Endometrium (tissue), 2 donors: Measurements from ENCODE around the gene HM13.
"Not testable (repeated sequence)": the region's sequence is repeated elsewhere in the genome, so short reads cannot be mapped to it uniquely, and the experiment has no call there.

Source experiments
- FAIRE-seq: peaks from 2 replicates; lab custom pipeline; 2012; peaks lifted over from hg19 to GRCh38; lab: Jason Lieb, UNC
- donor health status: control.
- donor health status: control.

HM13 gene

DNA sequence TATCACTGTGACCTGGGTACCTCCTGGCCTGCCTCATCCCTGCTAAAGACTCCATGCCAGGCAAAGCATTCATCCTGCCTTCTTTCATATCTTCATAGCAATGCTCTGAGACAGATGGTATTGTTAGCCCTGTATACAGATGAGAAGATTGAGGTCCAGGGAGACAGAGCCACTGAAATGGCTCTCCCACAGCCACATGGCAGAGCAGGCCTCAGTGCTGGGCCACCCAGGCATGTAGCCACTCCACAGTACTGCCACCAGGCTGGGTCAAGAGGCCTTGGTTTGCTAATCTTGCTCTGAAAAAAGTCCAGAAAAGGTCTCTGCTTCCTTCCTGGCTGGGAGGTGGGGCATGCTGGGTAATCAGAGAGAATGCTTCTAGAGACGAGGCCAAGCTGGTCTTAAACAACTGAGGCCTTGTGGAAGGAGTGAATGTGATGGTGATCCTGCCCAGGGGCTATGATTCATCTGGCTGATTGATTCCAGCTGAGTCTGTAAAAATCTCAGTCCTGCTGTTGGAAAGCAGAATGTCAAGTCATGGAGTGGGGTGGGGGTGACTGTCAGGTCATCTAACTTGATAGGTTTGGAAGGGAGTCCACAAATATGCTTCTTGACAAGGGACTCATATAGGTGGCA, 29.8 kb downstream of the HM13 start:
- FAIRE-seq: no peak

DNA sequence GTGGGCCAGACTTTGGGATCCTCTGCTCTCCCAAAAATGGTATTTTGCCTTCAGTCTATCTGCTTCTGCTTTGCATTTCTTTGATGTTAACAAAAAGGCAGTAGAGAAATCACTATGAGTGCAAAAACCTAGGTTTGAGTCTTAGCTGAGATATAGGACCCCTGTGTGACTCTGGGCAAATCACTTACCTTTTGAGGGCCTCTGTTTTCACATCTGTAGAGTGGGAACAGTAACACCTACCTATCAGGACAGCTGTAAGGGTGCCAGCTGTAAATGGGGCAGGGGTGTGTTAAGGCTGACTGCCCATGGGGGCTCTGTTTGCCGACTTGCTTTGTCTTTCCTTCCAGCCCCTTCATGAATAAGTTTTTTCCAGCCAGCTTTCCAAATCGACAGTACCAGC, 30.4 kb downstream of the HM13 start:
- FAIRE-seq: no peak

DNA sequence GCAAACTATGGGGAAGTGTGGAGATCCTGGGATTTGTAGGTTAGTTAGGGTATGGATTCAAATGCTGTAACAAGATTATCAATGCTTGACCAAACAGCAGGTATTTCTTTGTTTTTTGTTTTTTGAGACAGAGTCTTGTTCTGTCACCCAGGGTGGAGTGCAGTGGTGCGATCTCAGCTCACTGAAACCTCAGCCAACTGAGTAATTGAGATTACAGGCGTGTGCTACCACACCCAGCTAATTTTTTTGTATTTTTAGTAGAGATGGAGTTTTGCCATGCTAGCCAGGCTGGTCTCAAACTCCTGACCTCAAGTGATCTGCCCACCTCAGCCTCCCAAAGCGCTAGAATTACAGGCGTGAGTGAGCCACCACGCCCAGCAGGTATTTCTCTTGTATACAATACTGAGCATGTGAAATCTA, 31.4 kb downstream of the HM13 start:
- not testable (repeated sequence) for FAIRE-seq

DNA sequence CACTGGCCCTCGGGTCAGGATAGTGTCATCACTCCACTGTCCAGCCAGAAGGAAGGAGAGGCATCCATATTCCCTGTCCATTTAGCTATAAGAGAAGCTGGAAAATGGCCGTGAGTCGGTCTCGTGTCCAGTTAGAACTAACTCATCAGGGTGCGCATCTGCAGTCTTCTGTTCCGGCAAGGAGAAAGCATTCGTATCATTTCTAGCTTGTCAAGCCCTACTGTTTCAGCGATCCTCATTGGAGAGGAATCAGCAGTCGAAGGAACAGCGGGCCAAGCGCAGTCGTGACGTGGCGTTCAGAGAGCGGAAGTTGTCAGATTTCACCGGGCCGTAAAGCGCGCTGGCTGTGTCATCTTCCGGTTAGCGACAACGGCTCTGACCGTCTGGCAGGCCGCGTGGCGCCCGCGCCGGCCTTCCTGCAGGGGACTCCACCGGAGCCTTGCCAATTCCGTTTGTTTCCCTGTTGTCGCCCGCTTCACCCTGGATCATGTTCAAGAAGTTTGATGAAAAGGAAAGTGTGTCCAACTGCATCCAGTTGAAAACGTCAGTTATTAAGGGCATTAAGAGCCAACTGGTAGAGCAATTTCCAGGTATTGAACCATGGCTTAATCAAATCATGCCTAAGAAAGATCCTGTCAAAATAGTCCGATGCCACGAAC, 32.9 kb downstream of the HM13 start:
- FAIRE-seq: no peak

DNA sequence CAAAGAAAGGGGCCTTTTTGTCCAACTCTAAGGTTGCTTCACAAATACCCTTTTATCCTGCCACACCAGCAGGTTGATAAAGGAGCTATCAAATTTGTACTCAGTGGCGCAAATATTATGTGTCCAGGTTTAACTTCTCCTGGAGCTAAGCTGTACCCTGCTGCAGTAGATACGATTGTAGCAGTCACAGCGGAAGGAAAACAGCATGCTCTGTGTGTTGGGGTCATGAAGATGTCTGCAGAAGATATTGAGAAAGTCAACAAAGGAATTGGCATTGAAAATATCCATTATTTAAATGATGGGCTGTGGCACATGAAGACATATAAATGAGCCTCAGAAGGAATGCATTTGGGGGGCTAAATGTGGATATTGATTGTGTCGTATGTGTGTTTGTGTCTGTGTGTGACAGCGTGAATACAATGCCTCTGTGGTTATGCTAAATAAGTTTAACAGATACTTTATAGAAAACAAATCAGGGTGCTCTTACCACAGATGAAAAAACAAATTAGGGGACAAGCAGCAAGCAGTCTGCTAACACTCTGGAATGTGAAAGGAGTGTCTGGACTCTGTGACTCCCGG, 33.6 kb downstream of the HM13 start:
- no peak for FAIRE-seq

- no peak for FAIRE-seq
Observed at GRCh38 chr20:31548820-31549512, 34.7 kb downstream of the HM13 start.

DNA sequence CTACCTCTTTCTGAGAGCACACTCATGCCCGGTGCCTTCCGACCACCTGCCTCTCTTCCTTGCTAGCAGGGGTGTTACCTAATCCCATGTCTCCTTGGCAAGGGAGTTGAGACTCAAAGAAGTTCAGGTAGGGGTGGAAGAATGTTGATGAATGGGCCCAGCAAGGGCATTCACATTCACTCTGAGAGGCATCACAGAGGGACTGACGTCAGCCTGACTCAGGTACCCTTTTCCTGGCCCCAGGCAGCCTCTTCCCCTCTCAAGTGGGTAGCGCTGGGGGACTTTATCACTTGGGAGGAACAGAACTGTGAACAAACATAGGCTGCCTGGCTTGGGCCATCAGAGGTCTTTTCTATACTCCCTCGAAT, 35.3 kb downstream of the HM13 start:
- no peak for FAIRE-seq

DNA sequence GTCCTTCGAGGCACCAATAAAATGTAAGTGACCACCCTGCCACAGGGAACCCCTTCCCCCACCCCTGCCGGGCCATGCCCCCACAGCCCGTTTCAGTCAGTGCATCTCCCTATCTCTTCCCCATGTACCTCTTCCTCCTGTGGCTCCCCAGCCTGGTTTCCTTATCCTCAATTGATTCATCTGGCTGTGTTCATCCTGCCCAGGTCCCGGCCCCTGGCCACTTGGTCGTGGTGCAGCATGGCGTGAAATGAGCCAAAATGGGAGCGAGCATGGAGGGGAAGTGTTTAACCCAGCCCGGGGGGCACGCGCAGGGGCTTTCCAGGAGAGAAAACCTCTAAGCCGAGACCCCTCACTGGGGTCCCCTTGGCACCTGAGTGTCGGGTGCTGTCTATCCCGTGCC, 35.9 kb downstream of the HM13 start:
- no peak for FAIRE-seq

GRCh38 chr20:31551163-31552081, 37.2 kb downstream of the HM13 start:
- FAIRE-seq: no peak

DNA sequence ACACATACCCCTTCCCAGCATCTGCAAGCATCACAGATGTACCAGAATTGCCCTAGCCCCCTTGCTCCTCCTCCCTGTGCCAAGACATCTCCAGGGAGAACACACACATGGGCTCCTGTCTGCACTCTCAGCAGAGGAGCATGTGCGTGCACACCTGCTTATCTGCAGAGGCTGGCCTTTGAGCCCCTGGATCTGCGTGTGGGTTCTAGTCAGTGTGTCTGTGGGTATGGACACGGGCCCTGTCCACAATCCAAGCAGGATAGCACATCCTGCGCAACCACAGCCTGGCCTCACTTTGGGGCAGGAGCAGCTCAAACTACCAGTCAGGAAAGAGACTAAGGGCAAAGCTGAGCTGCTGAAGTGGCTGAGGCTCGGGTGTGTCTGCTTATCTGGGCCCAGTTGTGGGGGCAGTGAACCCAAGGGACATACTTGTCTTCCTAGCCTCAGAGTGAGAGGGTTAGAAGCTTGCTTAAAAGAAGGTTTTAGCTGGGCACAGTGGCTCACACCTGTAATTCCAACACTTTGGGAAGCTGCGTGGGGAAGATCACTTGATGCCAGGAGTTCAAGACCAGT, 41.0 kb downstream of the HM13 start:
- FAIRE-seq: no peak

DNA sequence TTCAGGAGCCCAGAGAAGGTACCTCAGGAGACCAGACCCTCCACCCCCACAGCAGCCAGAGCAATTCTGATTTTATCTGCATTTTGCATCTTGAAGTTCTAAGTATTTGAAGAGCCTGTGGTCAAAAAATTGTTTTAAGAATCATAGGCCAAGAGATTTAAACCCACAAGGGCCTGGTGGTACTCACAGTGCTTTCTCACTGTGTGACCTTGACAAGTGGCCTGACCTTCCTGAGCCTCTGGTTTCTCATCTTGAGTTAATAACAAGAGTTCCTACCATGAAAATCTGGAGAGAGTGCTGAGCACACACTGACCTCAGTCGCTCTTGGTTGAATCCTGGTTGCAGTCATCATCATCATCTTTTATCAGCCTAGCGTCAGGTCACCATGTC, 45.5 kb downstream of the HM13 start:
- no peak for FAIRE-seq

DNA sequence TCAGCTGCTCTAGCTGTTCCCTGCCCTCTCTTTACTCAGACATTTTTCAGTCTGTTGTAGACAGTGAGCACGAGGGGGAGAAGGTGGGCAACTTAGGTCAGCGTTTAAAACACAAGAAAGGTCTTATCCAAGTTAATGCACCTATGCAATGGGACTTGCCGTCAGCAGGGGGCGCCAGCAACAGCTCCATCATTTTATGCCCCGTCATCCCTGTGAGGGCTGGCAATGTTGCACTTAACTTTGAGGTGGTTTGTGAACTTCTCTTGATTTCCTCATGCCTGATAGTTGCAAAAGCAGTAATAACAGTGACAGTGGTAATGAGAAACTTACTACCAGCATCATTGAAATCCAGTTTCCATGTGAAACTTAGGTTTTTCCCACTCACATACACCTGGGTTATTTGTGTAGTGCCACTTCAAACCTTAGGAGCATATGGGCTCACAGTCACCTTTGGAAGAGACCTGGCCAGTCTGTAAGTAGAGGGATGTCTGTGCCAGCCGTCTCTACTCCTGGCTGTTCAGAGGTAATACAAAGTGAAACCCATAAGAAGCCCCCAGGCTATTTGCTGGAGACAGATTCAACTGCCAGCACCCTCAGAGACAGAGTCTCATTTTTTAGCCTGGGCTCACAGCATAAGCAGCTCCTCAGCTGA, 46.0 kb downstream of the HM13 start:
- no peak for FAIRE-seq

DNA sequence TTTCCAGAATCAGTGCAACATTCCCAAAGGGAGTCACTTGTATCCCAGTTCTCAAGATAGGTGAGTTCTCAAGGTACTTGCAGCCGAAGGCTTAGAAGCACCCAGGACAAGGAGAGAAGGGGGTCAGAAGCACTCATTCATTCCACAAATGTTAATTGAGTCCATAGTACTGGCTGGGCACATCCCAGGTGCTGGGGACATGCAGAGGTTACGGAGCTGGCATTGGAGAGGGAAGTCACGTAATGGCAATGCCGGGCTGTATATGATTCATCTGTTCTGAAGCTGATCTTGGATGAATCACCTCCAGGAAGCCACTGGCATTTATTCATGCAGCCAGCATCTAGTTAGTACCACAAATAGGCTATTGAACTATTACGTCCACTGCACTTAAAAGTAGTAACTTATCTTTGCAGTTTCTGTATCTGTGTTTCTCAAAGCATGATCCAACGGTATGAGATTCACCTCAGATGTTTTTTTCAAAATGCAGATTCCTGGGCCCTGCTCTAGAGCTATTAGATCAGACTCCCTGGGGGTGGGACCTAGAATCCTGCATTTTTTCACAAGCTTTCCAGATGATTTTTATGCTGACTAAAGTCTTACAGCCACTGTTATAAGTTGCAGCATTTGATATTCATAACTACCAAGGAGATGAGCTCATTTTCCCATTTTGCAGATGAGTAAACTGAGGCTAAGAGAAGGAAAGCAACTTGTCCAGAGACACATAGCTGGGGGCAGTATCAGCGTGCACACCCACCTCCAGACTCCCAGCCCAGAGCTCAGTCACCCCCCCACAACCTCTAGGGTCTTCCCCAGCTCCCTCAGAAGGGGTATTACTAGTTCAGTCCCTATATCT, 46.7 kb downstream of the HM13 start:
- no peak for FAIRE-seq

- FAIRE-seq: no peak
Observed at GRCh38 chr20:31562241-31562640, 48.0 kb downstream of the HM13 start.

DNA sequence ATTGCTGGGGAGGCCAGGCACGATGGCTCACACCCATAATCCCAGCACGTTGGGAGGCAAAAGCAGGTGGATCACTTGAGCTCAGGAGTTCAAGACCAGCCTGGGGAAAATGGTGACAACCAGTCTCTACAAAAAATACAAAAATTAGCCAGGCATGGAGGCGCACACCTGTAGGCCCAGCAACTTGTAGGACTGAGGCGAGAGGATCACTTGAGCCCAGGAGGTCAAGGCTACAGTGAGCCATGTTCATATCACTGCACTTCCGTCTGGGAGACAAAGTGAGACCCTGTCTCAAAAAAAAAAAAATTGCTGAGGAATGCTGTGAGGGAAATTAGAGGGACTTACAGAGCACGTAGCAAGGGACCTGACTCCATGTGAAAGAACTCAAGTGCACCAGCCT, 50.0 kb downstream of the HM13 start:
- no peak for FAIRE-seq

DNA sequence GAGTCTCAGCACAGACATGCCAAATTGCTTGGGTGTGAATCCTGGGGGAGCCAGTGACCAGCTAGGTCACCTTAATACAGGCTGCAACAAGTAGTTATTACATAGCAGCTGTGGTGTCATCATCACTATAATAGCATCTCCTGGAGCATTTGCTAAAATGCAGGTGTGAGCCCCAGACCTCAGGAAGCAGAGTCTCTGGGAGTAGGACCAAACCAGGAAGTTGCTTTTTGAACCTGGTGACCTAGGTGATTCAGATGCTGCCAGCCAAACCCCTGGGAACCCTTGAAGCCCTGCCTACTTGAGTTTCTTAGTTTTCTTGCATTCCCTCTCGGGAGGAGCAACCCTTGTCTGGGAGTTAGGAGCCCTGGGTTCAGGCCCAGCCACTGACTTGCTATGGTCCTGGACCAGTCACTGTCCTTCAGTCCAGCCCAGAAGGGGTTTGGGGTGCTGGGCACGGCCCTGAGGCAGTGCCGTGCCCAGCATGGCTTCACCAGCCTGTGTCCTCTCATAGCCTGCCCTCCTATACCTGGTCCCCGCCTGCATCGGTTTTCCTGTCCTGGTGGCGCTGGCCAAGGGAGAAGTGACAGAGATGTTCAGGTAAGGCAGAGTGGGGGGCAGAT, 51.6 kb downstream of the HM13 start:
- FAIRE-seq: no peak

- FAIRE-seq: no peak
Observed at GRCh38 chr20:31566319-31566657, 52.0 kb downstream of the HM13 start.

- no peak for FAIRE-seq
Observed at GRCh38 chr20:31566658-31567379, 52.6 kb downstream of the HM13 start.

- FAIRE-seq: no peak
Observed at GRCh38 chr20:31567380-31567720, 53.1 kb downstream of the HM13 start.
